ENCODE results near the gene PPP1R14C. TPM values are rescaled to one million over a fixed set of nuclear protein-coding genes. Genes with fewer than 3 reads are reported as not detected.

Gene PPP1R14C
- total and polyA plus RNA-seq, 10 of the 15 experiments (the other 5 are each of a cell fraction or from before 2014, with no cell fraction given), result 0.07 to 1.6 (median 0.13) TPM; not detected in 4

DNA sequence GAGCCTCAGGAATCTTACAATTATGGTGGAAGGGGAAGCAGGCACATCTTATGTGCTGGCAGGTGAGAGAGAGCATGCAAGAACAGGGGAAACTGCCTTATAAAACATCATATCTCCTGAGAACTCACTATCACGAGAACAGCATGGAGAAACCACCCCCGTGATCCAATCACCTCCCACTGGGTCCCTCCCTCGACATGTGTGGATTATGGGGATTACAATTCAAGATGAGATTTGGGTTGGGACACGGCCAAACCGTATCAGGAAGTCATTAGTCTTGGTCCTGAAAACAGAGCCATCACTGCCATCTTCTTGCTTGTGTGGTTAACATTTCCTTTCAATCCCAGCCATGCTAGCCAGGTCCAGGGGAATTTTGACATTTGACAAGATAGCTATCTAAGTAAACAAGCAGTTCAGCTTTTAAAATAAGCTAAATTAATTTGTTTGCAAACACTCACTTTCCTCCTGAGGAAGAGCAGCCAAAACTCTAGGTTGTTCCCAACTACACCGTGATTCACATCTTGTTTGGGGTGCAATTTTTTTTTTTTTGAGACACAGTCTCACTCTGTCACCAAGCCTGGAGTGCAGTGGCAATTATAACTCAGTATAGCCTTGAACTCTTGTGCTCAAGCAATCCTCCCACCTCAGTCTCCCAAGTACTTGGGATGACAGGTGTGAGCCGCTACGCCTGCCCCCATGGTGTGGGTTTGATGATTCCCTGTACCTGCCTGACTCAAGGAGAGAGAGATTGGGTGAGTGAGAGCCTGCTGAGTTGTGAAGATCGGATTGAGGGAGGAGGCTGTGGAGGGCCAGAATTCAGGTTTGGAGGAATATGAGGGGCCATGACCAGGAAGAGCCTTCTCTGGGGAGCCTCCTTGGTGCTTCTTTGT is 13.0 kb upstream of the PPP1R14C start (continued):
- TF ChIP-seq, protein P1, sequence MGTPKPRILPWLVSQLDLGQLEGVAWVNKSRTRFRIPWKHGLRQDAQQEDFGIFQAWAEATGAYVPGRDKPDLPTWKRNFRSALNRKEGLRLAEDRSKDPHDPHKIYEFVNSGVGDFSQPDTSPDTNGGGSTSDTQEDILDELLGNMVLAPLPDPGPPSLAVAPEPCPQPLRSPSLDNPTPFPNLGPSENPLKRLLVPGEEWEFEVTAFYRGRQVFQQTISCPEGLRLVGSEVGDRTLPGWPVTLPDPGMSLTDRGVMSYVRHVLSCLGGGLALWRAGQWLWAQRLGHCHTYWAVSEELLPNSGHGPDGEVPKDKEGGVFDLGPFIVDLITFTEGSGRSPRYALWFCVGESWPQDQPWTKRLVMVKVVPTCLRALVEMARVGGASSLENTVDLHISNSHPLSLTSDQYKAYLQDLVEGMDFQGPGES (IDR thresholded peaks at IDR 0.05), result no peak
- TF ChIP-seq BCLAF1 (IDR thresholded peaks at IDR 0.05), result no peak
- TF ChIP-seq, protein P2, sequence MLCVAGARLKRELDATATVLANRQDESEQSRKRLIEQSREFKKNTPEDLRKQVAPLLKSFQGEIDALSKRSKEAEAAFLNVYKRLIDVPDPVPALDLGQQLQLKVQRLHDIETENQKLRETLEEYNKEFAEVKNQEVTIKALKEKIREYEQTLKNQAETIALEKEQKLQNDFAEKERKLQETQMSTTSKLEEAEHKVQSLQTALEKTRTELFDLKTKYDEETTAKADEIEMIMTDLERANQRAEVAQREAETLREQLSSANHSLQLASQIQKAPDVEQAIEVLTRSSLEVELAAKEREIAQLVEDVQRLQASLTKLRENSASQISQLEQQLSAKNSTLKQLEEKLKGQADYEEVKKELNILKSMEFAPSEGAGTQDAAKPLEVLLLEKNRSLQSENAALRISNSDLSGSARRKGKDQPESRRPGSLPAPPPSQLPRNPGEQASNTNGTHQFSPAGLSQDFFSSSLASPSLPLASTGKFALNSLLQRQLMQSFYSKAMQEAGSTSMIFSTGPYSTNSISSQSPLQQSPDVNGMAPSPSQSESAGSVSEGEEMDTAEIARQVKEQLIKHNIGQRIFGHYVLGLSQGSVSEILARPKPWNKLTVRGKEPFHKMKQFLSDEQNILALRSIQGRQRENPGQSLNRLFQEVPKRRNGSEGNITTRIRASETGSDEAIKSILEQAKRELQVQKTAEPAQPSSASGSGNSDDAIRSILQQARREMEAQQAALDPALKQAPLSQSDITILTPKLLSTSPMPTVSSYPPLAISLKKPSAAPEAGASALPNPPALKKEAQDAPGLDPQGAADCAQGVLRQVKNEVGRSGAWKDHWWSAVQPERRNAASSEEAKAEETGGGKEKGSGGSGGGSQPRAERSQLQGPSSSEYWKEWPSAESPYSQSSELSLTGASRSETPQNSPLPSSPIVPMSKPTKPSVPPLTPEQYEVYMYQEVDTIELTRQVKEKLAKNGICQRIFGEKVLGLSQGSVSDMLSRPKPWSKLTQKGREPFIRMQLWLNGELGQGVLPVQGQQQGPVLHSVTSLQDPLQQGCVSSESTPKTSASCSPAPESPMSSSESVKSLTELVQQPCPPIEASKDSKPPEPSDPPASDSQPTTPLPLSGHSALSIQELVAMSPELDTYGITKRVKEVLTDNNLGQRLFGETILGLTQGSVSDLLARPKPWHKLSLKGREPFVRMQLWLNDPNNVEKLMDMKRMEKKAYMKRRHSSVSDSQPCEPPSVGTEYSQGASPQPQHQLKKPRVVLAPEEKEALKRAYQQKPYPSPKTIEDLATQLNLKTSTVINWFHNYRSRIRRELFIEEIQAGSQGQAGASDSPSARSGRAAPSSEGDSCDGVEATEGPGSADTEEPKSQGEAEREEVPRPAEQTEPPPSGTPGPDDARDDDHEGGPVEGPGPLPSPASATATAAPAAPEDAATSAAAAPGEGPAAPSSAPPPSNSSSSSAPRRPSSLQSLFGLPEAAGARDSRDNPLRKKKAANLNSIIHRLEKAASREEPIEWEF (IDR thresholded peaks at IDR 0.05; ENCODE audit: insufficient replicate concordance, low read depth, low read length), result no peak

Data from GM12878 (cell line).